Vagina (tissue), 2 donors: ENCODE measurements around the gene MYO1E. TPM values are rescaled to one million over a fixed set of nuclear protein-coding genes. Genes with fewer than 3 reads are reported as not detected.
A peak's percentile ranks its signal among the peaks of the same experiment; 100 is the strongest.

Experiments used
- DNase-seq, 2 donors: peaks; one replicate each; pipeline ENCODE4 v3.0.0-alpha.2; 2017; ENCODE audit errors: extremely low spot score in 2 of 2
- H3K27ac ChIP-seq: fragments of 200-600 bp; sonication (generic); one replicate; pipeline ENCODE4 v1.5.1; 2019
- H3K27me3 ChIP-seq: fragments of 200-600 bp; sonication (generic); one replicate; pipeline ENCODE4 v1.5.1; 2019
- H3K36me3 ChIP-seq, 2 donors: fragments of 200-600 bp; sonication (generic); one replicate each; pipeline ENCODE4 v1.5.1; 2017 to 2019
- H3K4me1 ChIP-seq: fragments of 200-600 bp; sonication (generic); one replicate; pipeline ENCODE4 v1.5.1; 2019
- H3K4me3 ChIP-seq, 2 donors: fragments of 200-600 bp; sonication (generic); 1 replicate in 1 of 2; 2 replicates in 1 of 2; pipeline ENCODE4 v1.5.1; 2016 to 2019
- H3K9me3 ChIP-seq: fragments of 200-600 bp; sonication (generic); one replicate; pipeline ENCODE4 v1.5.1; 2019
- POLR2A ChIP-seq, 2 donors: fragments of 450-650 bp; IDR thresholded peaks; one replicate each; pipeline ENCODE4 v1.6.1; 2017; ENCODE audit warnings: antibody characterized with exemption in 2 of 2, mild to moderate bottlenecking in 2 of 2, moderate library complexity in 2 of 2
- POLR2AphosphoS5 ChIP-seq, 2 donors: sonication (generic); formaldehyde crosslinking; IDR thresholded peaks; one replicate each; pipeline ENCODE4 v1.9.0; 2017; ENCODE audit warnings: antibody characterized with exemption in 2 of 2, mild to moderate bottlenecking in 2 of 2, low read depth in 1 of 2; ENCODE audit not compliant: insufficient read depth in 1 of 2
- intact Hi-C: fragments of 100-400 bp; cut with DNase I; formaldehyde crosslinking; loops from one replicate; pipeline ENCODE4 v1.15.1; 2023
- total RNA-seq: library from RNA; depleted of rRNA; stranded (reverse); fragments of >200 nt; gene quantifications from one replicate; pipeline ENCODE4 v1.2.3, GENCODE V29; 2016
- TF ChIP-seq, protein P1 (sequence below), 3 experiments: fragments of 450-650 bp in 2 of 3; fragments of 200-600 bp in 1 of 3; sonication (generic) in 1 of 3; IDR thresholded peaks; one replicate each; pipeline ENCODE4 v1.5.1; 2017 to 2019; ENCODE audit warnings: antibody characterized with exemption in 3 of 3, mild to moderate bottlenecking in 2 of 3, moderate library complexity in 2 of 3

MYO1E gene
- total RNA-seq, 1 donor from 2014 or later, result 16.9 TPM

DNA sequence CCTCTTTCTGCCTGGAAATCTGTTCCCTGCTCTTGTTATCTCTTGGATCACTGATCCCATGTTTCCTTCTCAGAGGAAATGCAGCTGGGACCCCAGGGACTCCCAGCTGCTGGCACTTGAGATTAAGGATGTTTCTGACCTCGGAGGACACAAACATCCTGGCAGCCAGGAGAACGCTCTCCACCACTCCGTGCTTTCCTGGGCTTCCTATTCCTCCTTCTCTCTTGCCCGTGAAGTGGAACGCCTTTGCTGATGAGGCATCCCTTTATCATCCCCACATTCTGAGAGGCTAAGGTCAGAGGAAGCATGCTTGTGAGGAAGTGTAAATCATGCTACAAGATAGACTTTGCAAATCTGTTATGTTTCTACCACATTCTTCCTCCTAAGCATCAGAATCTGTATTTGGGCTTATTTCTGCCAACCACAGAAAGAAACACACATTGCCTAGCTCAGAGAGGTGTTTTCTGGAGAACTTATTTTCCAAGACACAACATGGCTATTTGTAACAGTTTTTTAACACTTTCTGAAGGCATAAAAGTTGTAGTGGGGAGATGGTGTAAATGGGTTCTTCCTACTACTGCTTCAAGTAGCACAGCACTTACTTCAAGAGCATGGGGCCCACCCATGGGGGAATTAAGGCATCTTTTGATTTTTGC, 191.6 kb downstream of the MYO1E start:
- peaks cover 1% of the 10 kb centered on the region for H3K4me1 ChIP-seq
- intact Hi-C loops, result no loop called here
- TF ChIP-seq POLR2A (IDR thresholded peaks at IDR 0.05) (no peak), POLR2AphosphoS5 (IDR thresholded peaks at IDR 0.05; ENCODE audit: insufficient read depth in 1 of 2, low read depth in 1 of 2) (no peak)
- TF ChIP-seq, protein P1, sequence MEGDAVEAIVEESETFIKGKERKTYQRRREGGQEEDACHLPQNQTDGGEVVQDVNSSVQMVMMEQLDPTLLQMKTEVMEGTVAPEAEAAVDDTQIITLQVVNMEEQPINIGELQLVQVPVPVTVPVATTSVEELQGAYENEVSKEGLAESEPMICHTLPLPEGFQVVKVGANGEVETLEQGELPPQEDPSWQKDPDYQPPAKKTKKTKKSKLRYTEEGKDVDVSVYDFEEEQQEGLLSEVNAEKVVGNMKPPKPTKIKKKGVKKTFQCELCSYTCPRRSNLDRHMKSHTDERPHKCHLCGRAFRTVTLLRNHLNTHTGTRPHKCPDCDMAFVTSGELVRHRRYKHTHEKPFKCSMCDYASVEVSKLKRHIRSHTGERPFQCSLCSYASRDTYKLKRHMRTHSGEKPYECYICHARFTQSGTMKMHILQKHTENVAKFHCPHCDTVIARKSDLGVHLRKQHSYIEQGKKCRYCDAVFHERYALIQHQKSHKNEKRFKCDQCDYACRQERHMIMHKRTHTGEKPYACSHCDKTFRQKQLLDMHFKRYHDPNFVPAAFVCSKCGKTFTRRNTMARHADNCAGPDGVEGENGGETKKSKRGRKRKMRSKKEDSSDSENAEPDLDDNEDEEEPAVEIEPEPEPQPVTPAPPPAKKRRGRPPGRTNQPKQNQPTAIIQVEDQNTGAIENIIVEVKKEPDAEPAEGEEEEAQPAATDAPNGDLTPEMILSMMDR (IDR thresholded peaks at IDR 0.05), result no peak
- DNase-seq, result no peak
- H3K27me3 ChIP-seq, result no peaks in the 10 kb centered on the region
- H3K27ac ChIP-seq, result no peak overlapping the region
- no peaks in the 10 kb centered on the region for H3K9me3 ChIP-seq
- H3K36me3 ChIP-seq, result peaks cover 0 to 29% of the 10 kb centered on the region in 2 donors
- no peak overlapping the region for H3K4me3 ChIP-seq

GRCh38 chr15:59179717-59180116, 193.0 kb downstream of the MYO1E start:
- peaks cover 15% of the 10 kb centered on the region for H3K4me1 ChIP-seq
- no peak for DNase-seq
- no peaks in the 10 kb centered on the region for H3K27me3 ChIP-seq
- no peaks in the 10 kb centered on the region for H3K9me3 ChIP-seq
- no peak overlapping the region for H3K4me3 ChIP-seq
- TF ChIP-seq POLR2A (IDR thresholded peaks at IDR 0.05) (no peak), POLR2AphosphoS5 (IDR thresholded peaks at IDR 0.05; ENCODE audit: insufficient read depth in 1 of 2, low read depth in 1 of 2) (no peak)
- TF ChIP-seq, protein P1 (IDR thresholded peaks at IDR 0.05), result no peak
- intact Hi-C loops, result no loop called here
- peaks cover 0 to 28% of the 10 kb centered on the region in 2 donors for H3K36me3 ChIP-seq
- H3K27ac ChIP-seq, result no peak overlapping the region

DNA sequence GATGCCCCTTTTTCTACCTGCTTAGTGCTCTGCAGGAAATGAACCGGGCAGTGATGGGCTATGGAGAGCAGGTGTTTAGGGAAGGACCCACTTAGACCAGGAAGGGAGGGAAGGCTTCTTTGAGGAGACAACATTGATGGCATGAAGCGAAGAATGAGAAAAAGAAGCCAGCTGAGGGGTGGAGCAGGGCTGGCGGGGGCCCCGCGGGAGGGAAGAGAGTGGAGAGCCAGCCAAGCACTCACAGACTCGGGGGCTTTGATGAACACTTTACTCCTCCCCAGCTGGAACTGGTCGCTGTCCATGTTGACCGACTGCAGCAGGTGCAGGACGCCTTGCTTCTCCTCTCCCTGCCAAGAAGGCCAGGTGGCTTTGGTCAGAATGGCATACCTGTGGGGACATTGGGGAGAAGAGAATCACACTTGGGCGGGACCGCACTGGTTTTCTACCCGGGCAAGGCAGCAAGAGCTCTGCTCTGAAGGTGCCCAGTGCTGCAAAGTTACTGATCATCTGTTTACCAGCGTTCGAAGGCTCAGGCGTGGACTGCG, 194.4 kb downstream of the MYO1E start:
- DNase-seq, result no peak
- H3K4me3 ChIP-seq, result no peak overlapping the region
- intact Hi-C loops, result no loop called here
- TF ChIP-seq, protein P1 (IDR thresholded peaks at IDR 0.05), result no peak
- TF ChIP-seq POLR2A (IDR thresholded peaks at IDR 0.05), result no peak
- no peak for TF ChIP-seq POLR2AphosphoS5 (IDR thresholded peaks at IDR 0.05; ENCODE audit: insufficient read depth in 1 of 2, low read depth in 1 of 2)
- H3K27me3 ChIP-seq, result no peaks in the 10 kb centered on the region
- H3K4me1 ChIP-seq, result peaks cover 18% of the 10 kb centered on the region
- no peak overlapping the region for H3K27ac ChIP-seq
- no peaks in the 10 kb centered on the region for H3K9me3 ChIP-seq
- peaks cover 0 to 17% of the 10 kb centered on the region in 2 donors for H3K36me3 ChIP-seq

GRCh38 chr15:59177317-59177660, 195.4 kb downstream of the MYO1E start:
- Histone ChIP-seq H3K36me3 (peaks cover 0 to 15% of the 10 kb centered on the region in 2 donors), H3K4me3 (no peak overlapping the region), H3K27me3 (no peaks in the 10 kb centered on the region), H3K4me1 (peaks cover 18% of the 10 kb centered on the region), H3K27ac (no peak overlapping the region), H3K9me3 (no peaks in the 10 kb centered on the region)
- DNase-seq, result no peak
- TF ChIP-seq POLR2AphosphoS5 (IDR thresholded peaks at IDR 0.05; ENCODE audit: insufficient read depth in 1 of 2, low read depth in 1 of 2), result no peak
- intact Hi-C loops, result no loop called here

- H3K27ac ChIP-seq, result peak overlapping the region; percentile 78
Observed at GRCh38 chr15:59176653-59177316, 195.9 kb downstream of the MYO1E start.

More at GRCh38 chr15:59176653-59177316, 195.9 kb downstream of the MYO1E start:
- Histone ChIP-seq H3K9me3 (no peaks in the 10 kb centered on the region), H3K4me3 (no peak overlapping the region), H3K4me1 (peaks cover 18% of the 10 kb centered on the region), H3K36me3 (peaks cover 0 to 10% of the 10 kb centered on the region in 2 donors), H3K27me3 (no peaks in the 10 kb centered on the region)
- TF ChIP-seq POLR2A (IDR thresholded peaks at IDR 0.05) (no peak), POLR2AphosphoS5 (IDR thresholded peaks at IDR 0.05; ENCODE audit: insufficient read depth in 1 of 2, low read depth in 1 of 2) (no peak)
- TF ChIP-seq, protein P1 (IDR thresholded peaks at IDR 0.05), result no peak
- intact Hi-C loops, result no loop called here
- no peak for DNase-seq
